HG03342 (cell line): ENCODE results near the gene ARSG.
A peak's percentile ranks its signal among the peaks of the same experiment; 100 is the strongest.

Source experiments
- ATAC-seq: cut with Tn5 transposase; IDR thresholded peaks from one replicate; pipeline ENCODE4 v1.9.1; 2021; ENCODE audit warnings: mild to moderate bottlenecking, moderate library complexity; ENCODE audit not compliant: unreplicated experiment

The ARSG gene

DNA sequence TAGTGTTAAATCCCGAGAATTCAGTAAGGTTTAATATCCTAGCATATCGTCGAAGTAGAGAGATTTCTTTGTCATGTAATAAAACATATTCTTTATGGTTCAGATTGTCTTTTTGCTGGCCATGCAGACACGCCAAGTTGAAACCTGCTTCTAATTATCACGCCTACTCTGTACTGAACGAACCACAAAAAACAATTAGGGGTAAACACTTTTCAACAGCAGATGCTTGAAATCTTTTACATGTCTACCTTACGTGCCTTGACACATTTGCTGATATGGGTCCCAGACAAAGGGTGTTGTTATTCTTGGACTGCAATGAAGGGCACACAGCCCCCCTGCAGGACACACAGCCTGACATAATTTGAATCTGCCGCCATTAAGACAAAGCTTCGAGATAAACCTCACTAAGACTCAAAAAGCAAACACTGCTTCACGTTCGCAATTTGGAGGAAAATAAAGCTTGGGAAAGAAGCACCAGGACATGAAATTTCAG, 152.7 kb downstream of the ARSG start:
- ATAC-seq: no peak

DNA sequence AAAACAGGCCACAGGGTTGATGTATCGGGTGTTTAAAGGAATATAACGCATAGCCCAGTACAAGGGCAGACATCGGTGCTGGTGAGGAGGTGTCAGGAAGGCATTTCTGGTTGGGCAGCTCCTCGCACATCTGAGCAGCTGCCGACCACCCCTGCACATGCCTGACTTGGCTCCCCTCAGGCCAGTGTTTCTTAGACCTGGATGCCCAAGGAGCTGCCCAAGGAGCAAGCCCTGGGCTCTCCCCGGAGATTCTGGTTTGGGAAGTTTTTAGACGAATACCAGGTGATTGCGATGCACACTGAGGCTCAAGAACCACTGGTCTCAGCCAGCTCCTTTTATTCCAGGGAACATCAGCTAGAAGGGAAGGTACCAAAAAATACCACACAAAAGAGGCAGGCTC, 154.4 kb downstream of the ARSG start:
- no peak for ATAC-seq

DNA sequence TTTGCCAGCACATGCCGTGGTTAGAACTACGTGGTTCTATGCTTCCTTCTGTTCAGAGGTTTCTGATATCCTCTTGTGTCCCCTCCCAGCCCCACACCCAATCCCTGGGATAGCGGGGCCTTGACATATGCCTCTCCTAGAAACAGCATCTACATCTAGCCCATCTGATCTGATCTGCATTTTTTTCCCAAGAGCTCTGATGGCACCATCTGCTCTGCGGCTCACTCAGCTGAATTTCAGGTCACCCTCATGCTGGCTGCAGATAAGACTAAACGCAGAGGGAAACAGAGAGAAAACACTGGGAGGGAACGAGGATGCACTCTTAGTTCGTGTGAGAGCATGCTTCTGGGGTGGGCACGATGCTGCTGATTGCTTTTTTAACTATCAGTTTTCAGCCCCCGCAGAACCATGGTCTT, 155.3 kb downstream of the ARSG start:
- ATAC-seq: no peak

DNA sequence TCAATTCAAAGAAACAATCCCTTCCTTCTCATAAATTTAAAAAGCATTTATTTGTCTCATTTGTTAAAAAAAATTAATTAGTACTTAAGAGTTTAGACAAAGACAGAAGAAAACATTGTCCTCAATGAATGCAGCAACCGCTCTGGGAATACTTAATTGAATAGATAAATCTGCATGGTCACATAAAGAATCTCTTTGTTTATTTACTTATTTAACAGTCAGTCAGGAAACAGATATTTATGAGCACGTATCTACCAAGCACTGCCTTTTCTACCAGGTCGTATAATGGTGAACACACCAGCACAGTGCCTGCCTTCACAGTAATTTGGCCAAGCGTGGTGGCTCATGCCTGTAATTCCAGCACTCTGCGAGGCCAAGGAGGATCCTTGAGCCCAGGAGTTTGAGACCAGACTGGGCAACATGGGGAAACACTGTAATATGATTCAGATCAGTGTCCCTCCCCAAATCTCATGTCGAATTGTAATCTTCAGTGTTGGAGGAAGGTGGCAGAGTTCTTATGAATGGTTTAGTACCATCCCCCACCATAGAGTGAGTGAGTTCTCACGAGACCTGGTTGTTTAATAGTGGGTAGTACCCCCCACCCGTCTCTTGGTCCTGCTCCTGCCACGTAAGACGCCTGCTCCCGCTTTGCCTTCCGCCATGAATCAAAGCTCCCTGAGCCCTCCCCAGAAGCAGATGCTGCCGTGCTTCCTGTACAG, 157.9 kb downstream of the ARSG start:
- no peak for ATAC-seq

DNA sequence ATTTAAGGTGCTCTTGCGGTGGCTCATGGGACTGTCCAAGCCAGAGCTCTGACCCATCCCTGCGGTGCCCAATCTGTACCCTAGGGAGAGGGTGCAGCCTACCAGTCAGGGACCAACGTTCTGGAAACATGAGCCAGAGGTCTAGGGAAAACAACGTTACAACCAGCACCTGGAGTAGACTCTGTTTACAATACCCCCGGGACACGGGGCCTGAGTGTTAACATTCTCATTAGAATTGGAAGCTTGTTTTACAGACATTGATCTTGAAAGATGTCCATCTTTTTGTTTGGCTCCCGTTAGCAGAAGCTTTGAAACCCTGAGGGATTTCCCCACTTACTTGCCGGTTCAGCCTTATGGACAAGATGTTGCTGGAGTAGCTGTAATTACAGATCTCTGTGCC, 159.1 kb downstream of the ARSG start:
- no peak for ATAC-seq

DNA sequence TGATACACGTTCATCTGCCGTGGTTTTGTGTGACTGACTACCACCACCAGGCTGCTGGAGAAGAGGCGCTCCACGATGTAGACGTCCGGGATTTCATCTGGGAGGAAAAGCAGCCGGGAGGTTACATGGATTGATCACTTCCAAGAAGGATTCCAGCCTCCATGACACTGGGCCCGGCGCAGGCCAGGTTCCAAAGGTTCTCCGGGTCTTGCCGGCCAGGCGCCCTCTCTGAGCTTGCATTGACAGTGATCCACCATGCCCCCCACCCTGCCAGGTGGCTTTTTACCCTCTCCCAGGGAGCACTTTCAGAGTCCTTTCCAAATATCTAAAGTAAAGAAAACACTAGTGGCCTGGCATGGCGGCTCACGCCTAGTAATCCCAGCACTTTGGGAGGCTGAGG, 159.5 kb downstream of the ARSG start:
- ATAC-seq: no peak

DNA sequence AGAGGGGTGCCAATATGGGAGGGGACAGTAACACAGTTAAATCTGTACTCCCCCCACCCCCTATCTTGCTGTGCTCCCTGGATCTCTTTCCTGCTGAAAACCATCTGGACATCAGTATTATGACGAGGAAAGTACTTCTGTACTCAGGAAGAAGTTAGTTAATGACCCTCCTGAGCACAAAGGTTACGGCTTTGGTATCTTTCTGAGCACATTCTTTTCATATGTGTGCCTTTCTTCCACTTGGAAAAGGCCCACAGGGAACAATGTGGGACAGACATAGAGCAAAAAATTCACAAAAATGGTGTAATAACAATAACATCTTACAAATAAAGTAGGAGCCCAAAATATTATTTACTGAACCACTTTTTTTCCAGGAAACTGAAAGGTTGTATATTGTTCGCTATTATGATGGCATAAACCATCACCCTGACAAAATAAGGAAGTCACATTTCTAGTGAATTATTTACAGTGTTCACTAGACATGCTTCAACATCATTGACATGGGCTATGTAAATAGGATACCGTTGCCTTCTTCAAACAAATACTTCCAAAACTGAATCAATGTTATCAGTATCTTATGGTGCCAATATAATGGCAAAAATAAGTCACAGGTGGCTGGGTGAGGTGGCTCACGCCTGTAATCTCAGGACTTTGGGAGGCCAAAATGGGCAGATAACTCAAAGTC, 160.5 kb downstream of the ARSG start:
- ATAC-seq: no peak

DNA sequence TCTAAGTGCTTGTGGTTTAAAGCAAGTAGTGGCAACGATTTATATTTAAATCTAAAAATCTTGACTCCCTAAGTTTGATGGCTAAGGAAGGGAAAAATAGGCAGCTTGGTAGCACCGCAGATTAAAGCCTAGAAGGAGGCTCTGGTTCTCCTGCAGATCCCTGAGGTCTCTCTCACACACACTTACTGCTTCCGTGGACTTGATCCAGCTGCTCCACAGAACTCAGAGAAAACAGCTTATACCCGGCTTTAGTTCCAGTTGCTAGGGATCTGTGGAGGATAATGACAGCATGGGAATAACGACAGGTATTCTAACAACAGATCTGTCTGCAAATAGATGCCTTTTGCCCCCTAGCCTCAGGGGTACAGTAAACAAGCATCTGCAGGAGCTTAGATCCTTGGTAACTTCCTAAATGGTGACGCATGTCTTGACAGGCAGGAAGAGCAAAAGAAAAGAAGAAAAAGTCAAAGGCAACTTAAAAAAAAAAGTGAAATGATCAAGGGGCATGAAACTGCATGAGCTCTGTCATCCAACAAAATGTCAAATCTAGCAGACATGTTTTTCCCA, 161.5 kb downstream of the ARSG start:
- ATAC-seq: no peak

DNA sequence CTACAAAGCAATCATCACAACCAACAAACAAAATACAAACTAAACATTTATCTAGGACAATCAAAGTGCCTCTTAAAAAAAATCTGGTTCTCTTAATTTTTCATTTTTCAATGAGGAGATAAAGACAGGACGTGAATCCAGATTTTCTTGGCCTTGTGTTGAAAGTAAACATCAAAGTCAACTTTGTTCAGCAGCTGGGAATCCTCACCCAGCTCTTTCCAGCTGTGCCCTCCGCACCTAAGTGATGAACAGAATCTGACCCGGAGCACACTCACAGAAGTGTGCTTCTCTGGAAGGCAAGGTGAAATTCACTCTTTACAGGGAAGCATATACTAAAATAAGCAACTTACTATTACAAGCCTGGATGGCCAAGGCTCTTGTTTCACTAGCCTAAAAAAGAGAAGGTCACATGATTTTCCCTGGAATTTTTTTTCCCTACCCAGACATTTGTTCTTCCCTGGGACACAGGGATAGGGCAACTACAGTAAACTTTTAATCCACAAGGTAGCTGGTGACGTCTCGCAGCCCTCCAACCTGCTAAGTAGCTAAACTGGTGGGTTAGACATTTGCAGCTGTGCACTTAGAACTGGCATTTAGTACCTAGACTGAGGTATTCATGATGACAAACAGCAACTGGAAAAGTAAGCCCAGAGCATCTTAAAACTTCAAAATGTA, 162.8 kb downstream of the ARSG start:
- ATAC-seq: no peak

DNA sequence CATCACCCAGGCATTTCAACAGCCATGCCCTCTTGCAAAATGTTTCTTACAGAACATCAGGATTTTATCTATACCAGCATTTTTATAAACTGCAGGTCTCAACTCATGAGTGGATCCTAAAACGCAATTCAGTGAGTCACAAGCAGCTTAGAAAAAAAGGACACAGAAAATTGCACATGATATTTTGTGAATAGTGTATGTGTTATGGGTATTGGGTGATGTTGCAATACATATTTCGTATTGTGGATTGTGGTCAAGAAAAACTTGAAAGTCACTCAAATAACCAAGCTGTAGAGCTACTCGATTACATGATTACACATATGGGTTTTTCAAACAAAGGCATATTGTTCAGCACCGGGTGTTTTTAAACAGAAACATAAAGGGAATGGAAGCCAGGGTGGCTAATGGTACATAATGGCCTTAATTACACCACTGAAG, 164.6 kb downstream of the ARSG start:
- no peak for ATAC-seq

DNA sequence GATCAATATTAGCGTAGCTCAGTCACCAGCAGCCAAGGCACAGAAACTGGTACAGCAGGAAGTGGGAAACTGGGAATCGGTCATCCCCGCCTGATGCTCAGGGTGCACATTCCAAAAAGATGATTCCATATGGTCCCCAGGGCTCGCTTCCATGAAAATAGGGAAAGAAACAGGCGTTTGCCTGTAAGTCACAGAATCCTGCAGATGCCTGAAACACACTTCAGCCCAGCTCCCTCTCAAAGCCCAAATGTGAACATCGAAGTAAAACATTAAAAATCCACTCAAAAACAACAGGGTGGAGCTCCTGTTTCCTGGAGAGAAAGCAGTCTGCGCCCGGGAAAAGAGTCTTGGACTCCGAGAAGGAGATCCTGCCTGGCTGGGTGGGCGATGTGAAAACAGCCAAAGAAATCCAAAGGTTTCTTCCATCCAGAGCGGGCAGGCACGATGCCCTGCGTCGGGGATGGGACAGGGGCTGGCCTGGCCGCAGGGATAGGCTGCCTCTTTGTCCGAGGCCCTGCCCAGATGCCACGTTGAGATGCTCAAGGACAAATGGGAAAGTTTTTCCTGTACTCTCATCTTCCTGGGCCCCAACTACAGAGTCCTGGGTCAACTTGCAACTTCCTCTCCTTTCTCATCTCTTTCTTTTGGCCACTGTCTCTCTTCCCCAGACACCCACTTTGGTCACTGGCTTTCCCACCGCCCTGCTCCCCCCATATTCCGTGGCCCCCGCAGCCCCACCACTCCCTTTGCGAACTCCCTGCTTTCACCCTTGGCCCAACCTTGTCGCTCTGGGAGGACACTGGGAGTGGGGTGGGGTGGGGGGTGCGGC, 165.3 kb downstream of the ARSG start:
- ATAC-seq: no peak

DNA sequence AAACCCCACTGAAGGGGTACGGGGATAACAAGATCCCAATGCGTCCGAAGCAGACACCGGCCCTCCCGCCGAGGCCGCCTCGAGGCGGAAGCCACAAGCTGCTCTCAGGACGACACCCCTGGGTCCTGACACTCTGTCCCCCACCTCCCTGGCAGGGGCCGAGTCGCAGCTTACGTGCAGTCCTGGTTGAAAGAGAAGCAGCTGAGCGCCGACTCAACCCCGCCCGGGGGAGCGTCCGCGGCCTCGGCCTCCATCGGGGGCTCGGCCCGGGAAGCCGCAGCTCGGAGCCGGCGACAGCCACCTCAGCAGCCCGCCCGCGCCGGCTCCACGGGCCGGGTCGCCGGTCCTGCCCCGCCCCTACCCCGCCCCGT, 165.9 kb downstream of the ARSG start, which contains the start of gene WIPI1:
TSS of gene WIPI1 (minus strand) at position 329 of the 371 bp plus-strand sequence. CDS start at position 254, 75 bp downstream.
- peak; percentile 40 for ATAC-seq

DNA sequence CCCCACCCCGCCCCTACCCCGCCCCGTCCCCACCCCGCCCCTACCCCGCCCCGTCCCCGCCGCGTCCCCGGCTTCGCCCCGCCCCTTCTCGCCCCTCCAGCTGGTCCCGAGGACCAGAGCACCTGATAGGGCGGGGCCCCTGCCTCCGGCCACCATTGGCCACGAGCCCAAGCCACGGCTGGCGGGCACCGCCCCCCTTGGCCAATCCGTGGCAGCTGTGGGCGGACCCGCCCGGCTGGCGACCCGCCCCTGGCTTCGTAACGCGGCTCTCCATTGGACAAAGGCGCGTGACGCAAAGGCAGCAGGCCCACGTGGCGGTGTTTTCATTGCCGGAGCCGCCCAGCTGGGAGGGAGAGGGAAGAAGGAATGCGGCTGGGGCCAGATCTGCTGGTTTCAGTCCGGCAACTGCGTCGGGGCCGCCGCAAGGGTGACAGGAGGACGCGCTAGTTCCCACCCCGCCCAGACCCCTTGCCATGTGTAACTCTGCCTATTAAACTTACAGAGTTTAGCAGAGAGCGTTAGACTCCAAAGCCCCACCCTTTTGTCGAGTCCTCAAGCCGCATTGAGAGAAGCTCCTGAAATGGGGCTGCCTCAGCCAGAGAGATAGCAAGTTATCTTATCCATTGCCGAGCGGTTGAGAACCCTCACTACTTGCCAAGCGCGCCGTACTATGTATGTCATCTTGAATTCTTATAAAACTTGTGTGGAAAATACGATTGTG, 166.4 kb downstream of the ARSG start:
- peak; percentile 79 for ATAC-seq

DNA sequence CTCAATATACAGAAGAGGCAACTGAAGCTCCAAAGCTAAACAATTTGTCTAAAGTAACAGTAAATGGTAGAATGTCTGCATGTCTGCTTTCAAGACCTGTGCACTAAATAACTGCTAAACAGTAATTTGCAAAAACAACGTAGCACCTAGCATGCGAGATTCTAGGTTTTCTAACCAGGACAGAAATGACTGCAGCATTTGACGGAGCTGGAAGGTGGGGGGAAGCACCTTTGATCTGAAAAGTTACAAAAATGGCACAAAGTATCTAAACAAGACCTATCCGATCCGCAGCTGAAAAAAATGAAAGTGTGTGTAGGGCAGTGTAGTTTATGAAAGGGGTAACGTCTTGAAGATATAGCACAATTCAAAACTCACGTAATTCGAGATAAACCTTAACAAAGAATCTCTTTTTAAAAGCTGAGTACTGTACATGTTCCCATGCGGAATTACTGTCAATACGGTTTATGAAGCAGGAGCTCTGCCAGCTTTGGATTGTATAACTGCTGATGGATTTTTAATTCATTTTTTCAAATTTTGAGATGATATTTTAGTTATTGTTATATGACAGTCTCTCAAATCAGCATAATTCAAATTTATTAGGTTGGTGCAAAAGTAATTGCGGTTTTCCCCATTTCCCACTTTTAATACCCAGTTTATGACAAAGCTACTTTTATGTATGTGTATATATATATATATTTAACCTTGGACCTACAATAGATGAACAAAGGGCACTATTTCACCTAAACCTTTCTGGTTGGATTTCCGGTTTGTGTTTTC, 167.2 kb downstream of the ARSG start:
- ATAC-seq: no peak

DNA sequence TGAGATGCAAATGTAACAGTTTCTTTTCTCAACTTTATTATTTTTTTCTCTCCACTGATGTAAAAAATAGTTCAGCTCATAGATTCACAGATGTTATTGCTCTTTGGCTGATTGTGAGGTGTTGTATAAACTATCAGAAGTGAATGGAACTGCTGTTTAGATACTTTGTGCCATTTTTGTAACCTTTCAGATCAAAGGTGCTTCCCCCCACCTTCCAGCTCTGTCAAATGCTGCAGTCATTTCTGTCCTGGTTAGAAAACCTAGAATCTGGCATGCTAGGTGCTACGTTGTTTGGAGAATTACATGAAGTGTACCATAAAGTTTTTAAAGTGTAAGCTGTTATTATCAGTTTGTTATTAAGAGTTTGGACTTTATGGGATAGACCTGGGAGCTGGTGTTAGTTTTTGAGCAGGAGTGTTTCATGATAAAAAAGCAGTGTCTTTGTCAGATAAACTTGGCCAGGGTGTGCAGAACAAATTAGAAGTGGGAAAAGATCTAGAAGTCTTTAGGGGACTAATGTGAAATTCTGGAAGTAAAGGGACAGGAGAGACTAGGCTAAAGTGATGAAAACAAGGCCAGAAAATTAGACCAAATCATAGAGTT, 167.8 kb downstream of the ARSG start:
- ATAC-seq: no peak

DNA sequence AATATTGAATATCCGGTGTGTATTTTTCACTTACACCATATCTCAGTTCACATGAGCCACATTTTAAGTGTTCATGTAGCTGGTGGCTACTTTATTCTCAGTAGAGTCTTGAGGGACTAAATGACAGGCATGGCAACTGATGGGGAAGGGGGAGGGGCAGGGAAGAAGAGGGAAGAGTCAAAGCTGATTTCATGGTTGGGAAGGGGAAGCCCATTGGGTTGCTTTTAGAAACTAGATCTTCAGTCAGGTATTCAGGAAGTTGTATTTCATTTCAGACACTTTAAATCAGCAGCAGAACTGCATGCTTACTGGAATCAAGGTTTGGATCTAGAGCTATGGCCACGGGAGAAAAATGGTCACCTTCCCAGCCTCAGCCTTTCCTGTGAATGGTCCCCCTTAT, 168.9 kb downstream of the ARSG start:
- no peak for ATAC-seq

DNA sequence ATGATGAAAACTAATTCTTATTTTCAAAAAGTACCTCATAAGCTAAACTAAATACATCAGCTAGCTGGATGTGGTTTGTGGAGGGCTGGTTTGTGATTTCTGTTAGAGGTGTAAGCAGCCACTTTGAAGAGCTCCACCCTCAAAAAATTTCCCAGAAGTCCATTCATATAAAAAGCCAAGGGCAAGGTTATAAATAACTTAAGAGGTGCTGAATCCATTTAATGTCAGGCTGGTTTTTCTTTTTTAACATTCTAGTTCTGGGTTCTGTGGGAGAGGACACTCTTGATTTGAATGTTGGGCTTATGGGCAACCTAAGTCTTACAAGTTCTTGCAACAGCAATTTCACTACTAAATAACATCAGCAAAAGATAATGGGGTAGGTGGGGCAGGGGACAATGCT, 169.4 kb downstream of the ARSG start:
- no peak for ATAC-seq

DNA sequence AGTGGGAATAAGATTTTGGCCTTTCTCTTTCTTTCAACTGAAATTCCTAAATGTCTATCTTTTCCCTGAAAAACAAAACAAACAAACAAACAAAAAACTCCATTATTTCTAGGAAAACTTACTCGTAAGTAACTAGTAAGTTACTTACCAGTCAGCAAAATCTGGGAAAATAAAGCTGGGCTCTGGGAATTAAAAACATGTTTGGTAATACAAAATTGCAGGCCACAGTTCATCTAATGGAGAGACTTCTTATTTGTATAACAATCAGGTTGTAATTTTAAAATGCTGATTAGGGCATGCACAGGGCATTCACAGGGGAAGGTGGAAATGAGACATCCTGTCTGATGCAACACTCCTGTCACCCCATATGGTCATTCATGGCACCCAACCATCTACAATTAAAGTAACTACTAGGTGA, 169.8 kb downstream of the ARSG start:
- no peak for ATAC-seq

DNA sequence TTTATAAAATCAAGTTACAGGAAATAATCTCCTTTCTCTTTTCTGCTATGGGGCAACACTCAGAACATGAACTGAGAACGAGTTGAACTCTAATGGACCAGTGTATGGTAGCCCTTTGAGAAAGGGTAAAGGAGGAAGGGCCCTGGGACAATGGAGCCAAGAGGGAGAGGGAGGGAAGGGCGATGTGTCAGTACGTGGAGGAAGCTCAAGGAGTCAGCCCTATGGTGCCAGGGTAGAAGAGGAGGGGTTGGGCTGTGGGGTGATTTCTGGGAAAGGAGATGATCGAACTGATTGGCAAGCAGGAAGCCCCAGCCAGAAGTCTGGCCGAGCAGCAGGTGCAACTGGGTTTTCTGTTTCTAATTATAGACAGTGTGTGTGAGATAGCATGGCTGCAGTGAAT, 170.3 kb downstream of the ARSG start:
- no peak for ATAC-seq
